Tibial nerve (tissue), 4 donors: ENCODE data around the gene CNRIP1. TPM values are rescaled to one million over a fixed set of nuclear protein-coding genes. Genes with fewer than 3 reads are reported as not detected.

Experiments used
- DNase-seq, 2 donors: peaks; one replicate each; pipeline ENCODE4 v3.0.0-alpha.2; 2019; ENCODE audit warnings: low spot score in 2 of 2
- H3K27ac ChIP-seq, 4 donors: fragments of 200-600 bp; sonication (generic) in 3 of 4; one replicate each; pipeline ENCODE4 v1.5.1; 2017 to 2019; ENCODE audit warnings: mild to moderate bottlenecking in 1 of 4
- H3K27me3 ChIP-seq, 2 donors: fragments of 200-600 bp; sonication (generic) in 1 of 2; one replicate each; pipeline versions ENCODE4 v1.5.1 to v1.6.0; 2017 to 2019
- H3K36me3 ChIP-seq, 3 donors: fragments of 200-600 bp; sonication (generic); one replicate each; pipeline ENCODE4 v1.5.1; 2018 to 2019
- H3K4me1 ChIP-seq, 4 donors: fragments of 200-600 bp; sonication (generic) in 3 of 4; one replicate each; pipeline ENCODE4 v1.5.1; 2017 to 2019
- H3K4me3 ChIP-seq, 4 donors: fragments of 200-600 bp; sonication (generic) in 3 of 4; one replicate each; pipeline ENCODE4 v1.5.1; 2017 to 2019; ENCODE audit warnings: mild to moderate bottlenecking in 1 of 4, moderate library complexity in 1 of 4
- H3K9me3 ChIP-seq, 4 donors: fragments of 200-600 bp; sonication (generic) in 3 of 4; one replicate each; pipeline ENCODE4 v1.5.1; 2017 to 2019
- EP300 ChIP-seq, 2 donors: sonication (generic); formaldehyde crosslinking; IDR thresholded peaks; one replicate each; pipeline ENCODE4 v1.6.1; 2017; ENCODE audit warnings: antibody characterized with exemption in 2 of 2, mild to moderate bottlenecking in 1 of 2
- POLR2A ChIP-seq, 2 donors: fragments of 450-650 bp; IDR thresholded peaks; one replicate each; pipeline ENCODE4 v1.6.1; 2017; ENCODE audit warnings: antibody characterized with exemption in 2 of 2, mild to moderate bottlenecking in 2 of 2, moderate library complexity in 2 of 2
- WGBS, 2 donors: methylation state at CpG; one replicate each; pipeline ENCODE4 v1.1.5; 2018; 5-methylcytosine and 5-hydroxymethylcytosine counted together
- total RNA-seq, 4 donors: library from RNA; depleted of rRNA; stranded (reverse); fragments of >200 nt; gene quantifications; one replicate each; pipeline ENCODE4 v1.1.0, GENCODE V29; 2016
- TF ChIP-seq, protein P1 (sequence below), 5 experiments: fragments of 200-600 bp in 3 of 5; fragments of 450-650 bp in 2 of 5; sonication (generic) in 3 of 5; IDR thresholded peaks; one replicate each; pipeline ENCODE4 v1.5.1; 2016 to 2019; ENCODE audit warnings: antibody characterized with exemption in 5 of 5, mild to moderate bottlenecking in 3 of 5, moderate library complexity in 2 of 5

Gene CNRIP1, protein sequence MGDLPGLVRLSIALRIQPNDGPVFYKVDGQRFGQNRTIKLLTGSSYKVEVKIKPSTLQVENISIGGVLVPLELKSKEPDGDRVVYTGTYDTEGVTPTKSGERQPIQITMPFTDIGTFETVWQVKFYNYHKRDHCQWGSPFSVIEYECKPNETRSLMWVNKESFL
- 10 to 100 TPM; 38.2 to 45.9 (median 42.3) TPM for total RNA-seq

DNA sequence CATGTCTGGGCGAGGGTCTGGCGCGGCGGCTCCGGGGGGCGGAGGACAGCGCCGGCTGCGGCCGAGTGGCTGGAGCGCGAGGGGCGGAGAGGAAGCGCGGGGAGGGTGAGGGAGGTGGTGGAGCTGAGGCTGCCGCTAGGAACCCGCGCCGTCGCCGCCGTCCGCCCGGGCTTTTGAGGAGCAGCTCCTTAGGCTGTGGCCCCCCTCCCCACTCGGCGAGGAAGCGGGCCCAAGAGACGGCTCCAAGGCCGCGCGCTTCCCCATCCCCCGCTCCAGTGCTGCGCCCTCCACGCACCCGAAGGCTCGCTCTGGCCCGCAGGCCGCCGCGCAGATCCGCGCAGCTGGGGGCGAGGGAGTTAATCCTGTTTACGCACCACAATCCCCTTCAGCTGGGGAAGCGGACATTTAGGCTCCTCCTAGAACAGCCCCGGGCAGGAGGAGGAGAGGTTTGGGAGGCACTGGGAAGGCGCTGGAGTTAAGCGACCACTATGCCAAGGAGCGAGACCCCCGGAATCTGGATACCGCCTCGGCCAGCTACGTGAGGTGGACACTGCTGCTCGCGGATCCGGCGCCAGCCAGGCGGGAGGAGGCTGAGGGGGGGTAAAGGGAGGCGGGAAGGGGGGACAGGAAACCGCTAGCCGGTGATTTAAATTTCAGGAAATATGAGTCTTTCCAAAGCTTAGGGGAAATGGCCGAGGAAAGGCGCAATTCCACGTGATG lies at the start of gene CNRIP1:
TSS of gene CNRIP1 (minus strand) at position 552 of the 720 bp plus-strand sequence. CDS start at position 3, 549 bp downstream.
- Histone ChIP-seq H3K36me3 (peaks cover 0 to 17% (median 0%) of the 10 kb centered on the region in 3 donors), H3K9me3 (no peaks in the 10 kb centered on the region), H3K4me1 (peaks cover 0 to 25% (median 8%) of the 10 kb centered on the region in 4 donors), H3K27me3 (no peaks in the 10 kb centered on the region), H3K4me3 (peak within 1 kb of the TSS; percentile 65 to 95 (median 82)), H3K27ac (peak within 1 kb of the TSS; percentile 79 to 95 (median 90))
- peak; percentile 54 to 71 for DNase-seq
- 1% methylated on average over 43 to 46 of the region's 64 CpGs for WGBS, 2 donors
- TF ChIP-seq, protein P1, sequence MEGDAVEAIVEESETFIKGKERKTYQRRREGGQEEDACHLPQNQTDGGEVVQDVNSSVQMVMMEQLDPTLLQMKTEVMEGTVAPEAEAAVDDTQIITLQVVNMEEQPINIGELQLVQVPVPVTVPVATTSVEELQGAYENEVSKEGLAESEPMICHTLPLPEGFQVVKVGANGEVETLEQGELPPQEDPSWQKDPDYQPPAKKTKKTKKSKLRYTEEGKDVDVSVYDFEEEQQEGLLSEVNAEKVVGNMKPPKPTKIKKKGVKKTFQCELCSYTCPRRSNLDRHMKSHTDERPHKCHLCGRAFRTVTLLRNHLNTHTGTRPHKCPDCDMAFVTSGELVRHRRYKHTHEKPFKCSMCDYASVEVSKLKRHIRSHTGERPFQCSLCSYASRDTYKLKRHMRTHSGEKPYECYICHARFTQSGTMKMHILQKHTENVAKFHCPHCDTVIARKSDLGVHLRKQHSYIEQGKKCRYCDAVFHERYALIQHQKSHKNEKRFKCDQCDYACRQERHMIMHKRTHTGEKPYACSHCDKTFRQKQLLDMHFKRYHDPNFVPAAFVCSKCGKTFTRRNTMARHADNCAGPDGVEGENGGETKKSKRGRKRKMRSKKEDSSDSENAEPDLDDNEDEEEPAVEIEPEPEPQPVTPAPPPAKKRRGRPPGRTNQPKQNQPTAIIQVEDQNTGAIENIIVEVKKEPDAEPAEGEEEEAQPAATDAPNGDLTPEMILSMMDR (IDR thresholded peaks at IDR 0.05), result no peak
- TF ChIP-seq EP300 (IDR thresholded peaks at IDR 0.05) (peak in 1 of 2 donors; percentile 85), POLR2A (IDR thresholded peaks at IDR 0.05) (peak in 1 of 2 donors; percentile 59)

DNA sequence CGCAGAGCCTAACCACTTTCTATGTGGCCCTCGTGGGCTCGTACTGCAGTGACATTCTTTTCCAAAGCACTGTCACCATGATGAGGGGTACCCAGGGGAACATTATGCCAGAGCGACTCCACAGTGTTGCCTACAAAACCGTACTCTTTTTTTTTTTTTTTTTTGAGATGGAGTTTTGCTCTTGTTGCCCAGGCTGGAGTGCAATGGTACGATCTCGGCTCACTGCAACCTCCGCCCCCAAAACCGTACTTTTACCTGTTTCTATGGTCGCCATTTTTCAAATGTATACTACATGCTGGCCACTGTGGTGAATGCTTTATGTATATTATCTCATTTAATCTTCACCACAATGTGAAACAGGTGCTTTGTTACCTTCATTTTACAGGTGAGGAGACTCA lies 49.6 kb upstream of the CNRIP1 start:
- TF ChIP-seq, protein P1 (IDR thresholded peaks at IDR 0.05), result no peak
- no peak for TF ChIP-seq EP300 (IDR thresholded peaks at IDR 0.05)
- TF ChIP-seq POLR2A (IDR thresholded peaks at IDR 0.05), result no peak
- H3K4me1 ChIP-seq, result no peaks in the 10 kb centered on the region
- H3K27me3 ChIP-seq, result no peaks in the 10 kb centered on the region
- no peaks in the 10 kb centered on the region for H3K9me3 ChIP-seq
- no peak for DNase-seq
- H3K27ac ChIP-seq, result no peak overlapping the region
- WGBS, 2 donors, result 78 to 92% methylated on average over 10 of the region's 10 CpGs
- no peak overlapping the region for H3K4me3 ChIP-seq
- H3K36me3 ChIP-seq, result no peaks in the 10 kb centered on the region

DNA sequence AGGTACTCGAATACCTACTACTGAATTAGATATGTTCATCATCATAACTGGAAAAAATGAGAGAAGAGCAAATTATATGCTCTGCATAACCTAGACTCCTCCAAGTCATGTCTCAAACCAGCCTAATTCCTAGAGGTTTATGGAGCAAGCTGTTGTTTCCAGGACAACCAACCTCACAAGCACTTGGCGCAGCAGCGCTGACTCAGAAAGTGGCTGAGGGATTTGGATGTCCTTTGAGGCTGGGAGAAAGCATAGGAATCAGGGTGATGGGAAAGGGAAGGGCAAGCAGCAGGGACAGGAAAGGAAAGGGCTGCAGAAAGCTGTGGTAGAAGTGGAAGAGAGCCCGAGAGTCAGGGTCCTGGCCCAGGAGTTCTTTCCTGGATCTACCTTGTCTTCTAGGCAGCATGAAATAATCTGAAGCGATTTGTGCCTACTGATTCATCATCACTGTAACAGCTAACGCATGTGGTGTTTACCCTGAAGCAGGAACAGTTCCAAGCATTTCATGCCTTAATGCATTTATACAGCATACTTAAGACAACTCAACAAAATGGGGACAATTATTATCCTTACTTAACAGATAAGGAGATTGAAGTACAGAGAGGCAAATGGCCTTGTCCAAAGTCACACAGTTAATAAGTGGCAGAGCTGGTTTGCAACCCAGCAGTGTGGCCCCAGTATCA lies 49.0 kb upstream of the CNRIP1 start:
- no peak for DNase-seq
- TF ChIP-seq, protein P1 (IDR thresholded peaks at IDR 0.05), result no peak
- TF ChIP-seq POLR2A (IDR thresholded peaks at IDR 0.05) (no peak), EP300 (IDR thresholded peaks at IDR 0.05) (no peak)
- 71 to 77% methylated on average over 6 of the region's 6 CpGs for WGBS, 2 donors
- no peaks in the 10 kb centered on the region for H3K4me1 ChIP-seq
- no peak overlapping the region for H3K27ac ChIP-seq
- H3K27me3 ChIP-seq, result no peaks in the 10 kb centered on the region
- no peak overlapping the region for H3K4me3 ChIP-seq
- no peaks in the 10 kb centered on the region for H3K36me3 ChIP-seq
- no peaks in the 10 kb centered on the region for H3K9me3 ChIP-seq

DNA sequence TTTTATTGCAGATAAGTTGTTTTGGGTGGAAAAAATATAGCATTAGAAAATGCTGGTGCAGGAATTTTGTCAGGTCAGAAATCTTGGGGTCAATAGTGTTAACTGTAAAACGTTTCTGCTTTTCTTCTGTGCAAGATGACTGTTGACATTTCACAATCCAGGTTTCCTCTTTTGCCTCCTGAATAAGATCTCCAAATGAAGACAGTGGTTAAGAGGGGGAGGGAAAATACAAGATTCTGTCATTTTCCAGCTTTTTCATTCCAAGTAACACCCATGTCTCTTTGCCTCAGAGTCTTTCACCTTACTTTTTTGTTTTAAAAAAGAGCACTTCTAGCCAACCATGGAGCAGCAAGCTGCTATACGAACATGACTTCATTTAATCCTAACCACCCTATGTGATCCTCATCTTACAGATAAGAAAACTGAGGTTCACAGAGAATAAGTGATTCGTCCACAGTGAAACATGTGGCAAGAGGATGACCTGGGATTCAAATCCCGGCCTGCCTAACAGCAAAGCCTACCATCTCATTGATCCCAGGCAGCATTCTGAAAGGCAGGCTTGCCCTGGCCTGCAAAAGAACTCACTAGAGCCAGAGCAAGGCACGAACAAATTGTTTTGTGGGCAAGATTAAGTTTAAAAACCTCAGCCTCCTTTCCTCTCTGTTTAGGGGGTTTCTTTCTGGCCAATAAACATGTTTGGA lies 48.4 kb upstream of the CNRIP1 start:
- no peaks in the 10 kb centered on the region for H3K36me3 ChIP-seq
- no peak overlapping the region for H3K27ac ChIP-seq
- no peaks in the 10 kb centered on the region for H3K9me3 ChIP-seq
- H3K27me3 ChIP-seq, result no peaks in the 10 kb centered on the region
- no peaks in the 10 kb centered on the region for H3K4me1 ChIP-seq
- TF ChIP-seq POLR2A (IDR thresholded peaks at IDR 0.05) (no peak), EP300 (IDR thresholded peaks at IDR 0.05) (peak in 1 of 2 donors; percentile 65)
- 55 to 59% methylated on average over 5 of the region's 5 CpGs for WGBS, 2 donors
- no peak for DNase-seq
- H3K4me3 ChIP-seq, result peak overlapping the region in 1 of 4 donors; percentile 42

DNA sequence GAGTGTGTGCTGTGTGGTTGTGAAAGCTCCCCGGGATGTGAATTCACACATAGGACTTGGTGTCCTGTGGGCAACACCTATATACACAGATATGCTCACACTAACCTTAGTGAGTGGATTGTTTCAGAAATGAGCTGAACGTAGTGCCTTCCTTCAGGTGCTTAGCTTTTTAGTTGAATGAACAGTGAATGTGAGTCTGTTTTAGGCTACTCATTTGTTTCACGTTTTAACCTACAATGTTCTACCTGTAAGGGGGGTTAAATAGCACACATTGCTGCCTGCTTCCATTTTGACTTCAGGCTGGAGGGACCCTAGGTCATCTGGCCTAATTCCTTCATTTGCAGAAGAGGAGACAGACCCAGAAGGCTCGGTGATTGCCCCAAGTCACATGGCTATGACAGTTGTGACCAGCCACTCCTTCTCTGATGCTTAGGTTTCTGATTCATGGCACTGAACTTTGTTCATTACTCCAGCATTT lies 46.4 kb upstream of the CNRIP1 start:
- no peak for DNase-seq
- no peaks in the 10 kb centered on the region for H3K27me3 ChIP-seq
- H3K9me3 ChIP-seq, result no peaks in the 10 kb centered on the region
- H3K27ac ChIP-seq, result peak overlapping the region in 2 of 4 donors; percentile 60 to 63
- 73 to 75% methylated on average over 4 of the region's 4 CpGs for WGBS, 2 donors
- H3K36me3 ChIP-seq, result no peaks in the 10 kb centered on the region
- TF ChIP-seq POLR2A (IDR thresholded peaks at IDR 0.05) (no peak), EP300 (IDR thresholded peaks at IDR 0.05) (no peak)
- TF ChIP-seq, protein P1 (IDR thresholded peaks at IDR 0.05), result no peak
- H3K4me1 ChIP-seq, result peaks cover 0 to 5% (median 0%) of the 10 kb centered on the region in 4 donors
- H3K4me3 ChIP-seq, result peak overlapping the region in 2 of 4 donors; percentile 17 to 42
